ENCODE data around the gene MAP2K2.

Gene MAP2K2

GRCh38 chr19:4120559-4121272, 3.2 kb downstream of the MAP2K2 start:
- Mint-ChIP-seq H3K36me3 (ENCODE audit: low read depth) (peaks cover 12% of the 10 kb centered on the region), H3K9me3 (no peaks in the 10 kb centered on the region), H3K4me3 (peak overlapping the region; percentile 26), H3K27ac (no peak overlapping the region), H3K27me3 (ENCODE audit: low read depth) (no peaks in the 10 kb centered on the region), H3K4me1 (ENCODE audit: low read depth) (peaks cover 22% of the 10 kb centered on the region)
- no peak for DNase-seq (ENCODE audit: low spot score)

- H3K27ac Mint-ChIP-seq, result peak overlapping the region; percentile 70
- H3K4me1 Mint-ChIP-seq (ENCODE audit: low read depth), result peaks cover 27% of the 10 kb centered on the region
- peaks cover 15% of the 10 kb centered on the region for H3K36me3 Mint-ChIP-seq (ENCODE audit: low read depth)
- no peaks in the 10 kb centered on the region for H3K27me3 Mint-ChIP-seq (ENCODE audit: low read depth)
- no peak for DNase-seq (ENCODE audit: low spot score)
- H3K4me3 Mint-ChIP-seq, result no peak overlapping the region
- H3K9me3 Mint-ChIP-seq, result no peaks in the 10 kb centered on the region
These were observed 4.2 kb downstream of the MAP2K2 start for GRCh38 chr19:4119763-4120162.

GRCh38 chr19:4115818-4116385, 8.0 kb downstream of the MAP2K2 start:
- H3K9me3 Mint-ChIP-seq, result no peaks in the 10 kb centered on the region
- peaks cover 12% of the 10 kb centered on the region for H3K4me1 Mint-ChIP-seq (ENCODE audit: low read depth)
- H3K27me3 Mint-ChIP-seq (ENCODE audit: low read depth), result no peaks in the 10 kb centered on the region
- H3K27ac Mint-ChIP-seq, result peak overlapping the region; percentile 49
- DNase-seq (ENCODE audit: low spot score), result no peak
- H3K4me3 Mint-ChIP-seq, result no peak overlapping the region
- peaks cover 39% of the 10 kb centered on the region for H3K36me3 Mint-ChIP-seq (ENCODE audit: low read depth)

- Mint-ChIP-seq H3K27ac (peak overlapping the region; percentile 75), H3K9me3 (no peaks in the 10 kb centered on the region), H3K36me3 (ENCODE audit: low read depth) (peaks cover 46% of the 10 kb centered on the region), H3K27me3 (ENCODE audit: low read depth) (no peaks in the 10 kb centered on the region), H3K4me3 (peak overlapping the region; percentile 57), H3K4me1 (ENCODE audit: low read depth) (peaks cover 13% of the 10 kb centered on the region)
- peak; percentile 52 for DNase-seq (ENCODE audit: low spot score)
These were observed 8.7 kb downstream of the MAP2K2 start for GRCh38 chr19:4115050-4115817.

GRCh38 chr19:4114181-4114580, 9.7 kb downstream of the MAP2K2 start:
- Mint-ChIP-seq H3K4me1 (ENCODE audit: low read depth) (peaks cover 16% of the 10 kb centered on the region), H3K27ac (peak overlapping the region; percentile 3), H3K27me3 (ENCODE audit: low read depth) (no peaks in the 10 kb centered on the region), H3K4me3 (no peak overlapping the region), H3K9me3 (no peaks in the 10 kb centered on the region), H3K36me3 (ENCODE audit: low read depth) (peaks cover 53% of the 10 kb centered on the region)
- DNase-seq (ENCODE audit: low spot score), result no peak

- no peaks in the 10 kb centered on the region for H3K27me3 Mint-ChIP-seq (ENCODE audit: low read depth)
- peak overlapping the region; percentile 72 for H3K27ac Mint-ChIP-seq
- no peak for DNase-seq (ENCODE audit: low spot score)
- peaks cover 23% of the 10 kb centered on the region for H3K4me1 Mint-ChIP-seq (ENCODE audit: low read depth)
- peak overlapping the region; percentile 21 for H3K4me3 Mint-ChIP-seq
- no peaks in the 10 kb centered on the region for H3K9me3 Mint-ChIP-seq
- H3K36me3 Mint-ChIP-seq (ENCODE audit: low read depth), result peaks cover 59% of the 10 kb centered on the region
These were observed 10.4 kb downstream of the MAP2K2 start for GRCh38 chr19:4113398-4114088.

- H3K9me3 Mint-ChIP-seq, result no peaks in the 10 kb centered on the region
- no peak overlapping the region for H3K27ac Mint-ChIP-seq
- H3K27me3 Mint-ChIP-seq (ENCODE audit: low read depth), result no peaks in the 10 kb centered on the region
- peaks cover 63% of the 10 kb centered on the region for H3K36me3 Mint-ChIP-seq (ENCODE audit: low read depth)
- no peak for DNase-seq (ENCODE audit: low spot score)
- H3K4me3 Mint-ChIP-seq, result no peak overlapping the region
- peaks cover 24% of the 10 kb centered on the region for H3K4me1 Mint-ChIP-seq (ENCODE audit: low read depth)
These were observed 11.6 kb downstream of the MAP2K2 start for GRCh38 chr19:4112367-4112766.

GRCh38 chr19:4109626-4109945, 14.3 kb downstream of the MAP2K2 start:
- H3K27me3 Mint-ChIP-seq (ENCODE audit: low read depth), result no peaks in the 10 kb centered on the region
- no peaks in the 10 kb centered on the region for H3K9me3 Mint-ChIP-seq
- peaks cover 36% of the 10 kb centered on the region for H3K4me1 Mint-ChIP-seq (ENCODE audit: low read depth)
- no peak for DNase-seq (ENCODE audit: low spot score)
- H3K27ac Mint-ChIP-seq, result no peak overlapping the region
- H3K36me3 Mint-ChIP-seq (ENCODE audit: low read depth), result peaks cover 74% of the 10 kb centered on the region
- no peak overlapping the region for H3K4me3 Mint-ChIP-seq

GRCh38 chr19:4108767-4109625, 14.9 kb downstream of the MAP2K2 start:
- H3K9me3 Mint-ChIP-seq, result no peaks in the 10 kb centered on the region
- no peak for DNase-seq (ENCODE audit: low spot score)
- H3K4me1 Mint-ChIP-seq (ENCODE audit: low read depth), result peaks cover 37% of the 10 kb centered on the region
- no peaks in the 10 kb centered on the region for H3K27me3 Mint-ChIP-seq (ENCODE audit: low read depth)
- H3K27ac Mint-ChIP-seq, result peak overlapping the region; percentile 78
- no peak overlapping the region for H3K4me3 Mint-ChIP-seq
- peaks cover 73% of the 10 kb centered on the region for H3K36me3 Mint-ChIP-seq (ENCODE audit: low read depth)

- no peaks in the 10 kb centered on the region for H3K27me3 Mint-ChIP-seq (ENCODE audit: low read depth)
- H3K27ac Mint-ChIP-seq, result no peak overlapping the region
- H3K9me3 Mint-ChIP-seq, result no peaks in the 10 kb centered on the region
- peak; percentile 24 for DNase-seq (ENCODE audit: low spot score)
- peaks cover 34% of the 10 kb centered on the region for H3K36me3 Mint-ChIP-seq (ENCODE audit: low read depth)
- peaks cover 21% of the 10 kb centered on the region for H3K4me1 Mint-ChIP-seq (ENCODE audit: low read depth)
- H3K4me3 Mint-ChIP-seq, result no peak overlapping the region
These were observed 20.9 kb downstream of the MAP2K2 start for GRCh38 chr19:4103080-4103433.

GRCh38 chr19:4102339-4103079, 21.4 kb downstream of the MAP2K2 start:
- peaks cover 33% of the 10 kb centered on the region for H3K36me3 Mint-ChIP-seq (ENCODE audit: low read depth)
- no peak for DNase-seq (ENCODE audit: low spot score)
- no peak overlapping the region for H3K27ac Mint-ChIP-seq
- H3K27me3 Mint-ChIP-seq (ENCODE audit: low read depth), result no peaks in the 10 kb centered on the region
- H3K4me3 Mint-ChIP-seq, result no peak overlapping the region
- H3K9me3 Mint-ChIP-seq, result no peaks in the 10 kb centered on the region
- peaks cover 21% of the 10 kb centered on the region for H3K4me1 Mint-ChIP-seq (ENCODE audit: low read depth)

- Mint-ChIP-seq H3K27ac (no peak overlapping the region), H3K4me3 (no peak overlapping the region), H3K27me3 (ENCODE audit: low read depth) (no peaks in the 10 kb centered on the region), H3K9me3 (no peaks in the 10 kb centered on the region), H3K4me1 (ENCODE audit: low read depth) (peaks cover 16% of the 10 kb centered on the region), H3K36me3 (ENCODE audit: low read depth) (peaks cover 33% of the 10 kb centered on the region)
- DNase-seq (ENCODE audit: low spot score), result no peak
These were observed 22.5 kb downstream of the MAP2K2 start for GRCh38 chr19:4101496-4101770.

Data from T-helper 2 cell treated with Interferon-gamma antibody and Interleukin-4, amounts not matched to agents 5 μg/mL and 100 μg/mL, for 36 hours (primary cell).